ENCODE results near the gene MGST2.

Gene MGST2

DNA sequence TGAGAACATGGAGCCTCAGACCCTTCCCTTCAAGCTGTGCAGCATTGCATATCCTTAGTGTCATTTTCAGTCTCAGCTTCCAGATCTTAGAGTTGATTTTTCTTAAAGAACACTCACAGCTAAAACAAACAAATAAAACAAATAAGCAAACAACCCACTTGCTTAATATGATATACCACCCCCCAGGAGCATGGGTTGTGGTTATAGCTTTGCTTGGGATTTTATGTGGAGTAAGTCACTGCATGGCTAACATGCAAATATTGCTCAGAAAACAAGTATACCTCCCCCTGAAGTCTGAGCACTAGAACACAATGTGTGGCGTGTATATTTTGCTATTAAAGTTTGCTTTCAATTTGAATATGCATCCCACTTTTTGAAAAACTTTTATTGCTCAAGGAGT, 78.6 kb downstream of the MGST2 start:
- DNase-seq = no peak

DNA sequence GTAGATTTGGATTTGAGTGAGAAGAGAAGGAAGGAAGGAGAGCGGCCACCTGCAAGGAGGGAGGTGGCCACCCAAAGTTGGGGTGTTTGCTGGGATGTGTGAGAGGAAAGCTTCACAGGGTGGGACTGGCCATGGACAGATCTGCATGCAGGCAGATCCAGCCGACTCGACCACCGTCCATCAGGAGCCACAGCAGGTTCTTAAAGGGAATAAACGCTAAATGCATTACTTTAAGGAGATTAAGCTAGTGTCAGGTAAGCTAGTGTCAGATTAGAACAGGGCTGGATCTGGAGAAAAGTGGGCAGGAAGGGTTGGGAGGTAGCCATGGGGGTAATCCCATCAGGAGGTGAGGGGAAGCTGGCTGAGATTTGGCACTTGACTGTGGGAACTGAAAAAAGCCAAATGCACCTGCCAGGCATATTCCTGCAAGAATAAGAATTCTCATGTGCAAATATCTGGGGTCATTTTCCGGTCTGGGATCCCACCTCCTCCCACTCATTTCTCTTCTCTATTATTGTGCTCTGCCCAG, 79.6 kb downstream of the MGST2 start:
- no peak for DNase-seq

DNA sequence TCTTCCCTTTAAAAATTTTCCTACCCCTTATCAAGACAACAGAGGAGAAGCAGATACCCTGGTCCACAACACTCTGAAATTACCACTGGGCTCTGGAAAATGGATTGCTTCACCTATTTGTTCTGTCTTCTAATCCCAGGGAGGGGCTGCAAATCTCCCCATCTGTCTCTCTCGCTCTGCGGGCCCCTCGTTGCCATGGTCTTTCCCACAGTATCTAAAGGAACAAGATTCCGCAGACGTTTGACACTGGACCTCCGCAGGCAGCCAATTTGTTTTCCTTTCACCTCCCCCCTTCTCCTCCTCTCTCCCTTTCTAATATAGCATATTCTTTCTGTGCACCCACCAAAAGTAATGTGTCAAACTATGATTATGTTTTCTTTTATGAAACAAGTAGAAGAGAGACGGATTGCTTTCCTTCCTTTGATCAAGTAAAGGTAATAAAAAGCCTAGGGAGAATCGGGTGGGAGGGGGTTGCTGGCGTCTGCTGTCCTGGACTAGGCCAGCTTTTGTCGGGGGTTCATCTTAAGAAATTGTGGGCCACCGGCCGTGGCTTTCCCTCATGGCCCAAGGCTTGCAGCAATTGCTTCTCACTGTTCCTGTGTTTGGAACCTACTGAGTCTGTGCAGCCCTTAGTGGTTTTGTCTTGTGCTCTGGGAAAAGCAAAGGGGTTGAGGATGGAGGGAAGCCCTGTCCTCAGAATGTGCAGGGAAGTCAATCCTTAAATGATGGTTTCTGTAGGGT, 81.0 kb downstream of the MGST2 start:
- no peak for DNase-seq

DNA sequence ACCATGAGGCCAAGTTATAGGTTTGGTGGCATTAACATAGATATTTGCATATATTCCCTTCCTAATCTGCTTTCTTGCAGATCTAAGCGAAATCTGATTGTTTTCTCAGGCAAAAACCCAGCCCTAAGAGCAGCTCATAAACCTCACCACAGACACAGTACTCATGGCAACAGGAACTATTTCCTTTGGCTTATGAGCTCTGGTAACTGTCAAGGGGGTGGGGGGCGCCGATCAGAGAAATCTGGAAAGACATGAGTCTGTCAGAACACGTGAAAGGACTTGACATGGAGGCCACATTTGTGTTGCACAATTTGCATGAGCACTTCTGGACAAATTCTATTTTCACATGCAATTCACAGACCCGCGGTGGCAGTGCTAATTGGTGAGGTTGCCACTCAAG, 83.7 kb downstream of the MGST2 start:
- no peak for DNase-seq

DNA sequence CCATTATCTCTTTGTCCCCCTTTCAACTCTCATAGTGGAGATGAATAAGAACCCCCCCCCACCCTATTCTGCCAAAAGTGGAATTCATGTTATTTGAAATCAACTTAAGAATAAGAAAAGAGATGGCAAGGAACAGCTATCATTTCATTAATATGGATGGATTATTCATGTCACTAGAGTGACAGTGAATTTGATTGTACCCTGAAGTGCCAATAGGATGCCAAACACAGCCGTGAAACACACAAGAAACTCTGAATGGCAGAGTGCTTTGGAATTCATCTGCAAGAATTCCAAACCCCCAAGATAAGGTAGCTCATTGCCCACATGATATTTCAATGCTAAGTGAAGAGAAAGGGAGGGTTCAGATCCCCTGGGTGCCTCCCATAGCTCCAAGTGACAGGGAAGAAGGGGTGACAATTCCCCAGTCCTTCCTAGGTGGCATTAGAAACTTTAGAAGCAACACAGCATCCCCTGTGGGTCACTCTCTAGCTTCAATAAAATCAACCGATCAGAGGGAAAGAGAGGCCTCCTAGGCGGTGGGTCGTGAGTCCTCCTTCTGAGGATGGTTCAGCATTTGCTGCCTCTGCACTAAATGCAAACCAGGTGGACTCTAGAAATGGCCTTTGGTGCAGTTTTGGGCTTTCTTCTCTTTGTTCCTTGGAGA, 84.3 kb downstream of the MGST2 start:
- DNase-seq = no peak

DNA sequence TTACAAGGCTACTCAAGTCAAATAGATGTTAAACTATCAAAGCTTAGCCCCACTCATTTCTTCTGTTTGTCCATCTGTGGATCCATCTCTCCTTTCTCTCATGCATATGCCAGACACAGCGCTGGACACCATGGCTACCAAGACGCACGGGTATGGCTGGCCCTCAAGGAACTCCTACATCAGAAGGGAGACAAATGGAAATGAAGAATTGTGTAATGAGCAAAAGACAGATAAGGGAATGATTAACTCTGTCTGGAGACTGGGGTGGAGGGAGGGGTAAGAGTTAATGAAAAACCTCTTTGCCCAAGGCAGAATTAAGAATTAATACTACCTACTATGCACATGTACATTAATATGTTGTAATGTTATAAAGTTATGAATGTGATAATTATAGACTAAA, 88.1 kb downstream of the MGST2 start:
- no peak for DNase-seq

All from CD4-positive, alpha-beta T cell treated with Interleukin-4 for 1 hour (primary cell).